Skeletal muscle tissue (tissue), 4 donors: ENCODE measurements around the gene KYAT1. TPM values are rescaled to one million over a fixed set of nuclear protein-coding genes. Genes with fewer than 3 reads are reported as not detected.
"Not testable (repeated sequence)": the region's sequence is repeated elsewhere in the genome, so short reads cannot be mapped to it uniquely, and the experiment has no call there.

ENCODE experiments used
- H3K27ac ChIP-seq: one replicate; pipeline ENCODE4 v1.7.0; 2013; ENCODE audit warnings: mild to moderate bottlenecking, low read depth, low read length, inconsistent platforms
- H3K27me3 ChIP-seq, 3 donors: one replicate each; pipeline ENCODE4 v1.7.0; 2013; ENCODE audit warnings: low read length in 3 of 3; ENCODE audit not compliant: control insufficient read depth in 3 of 3, insufficient read depth in 3 of 3
- H3K36me3 ChIP-seq, 3 donors: one replicate each; pipeline ENCODE4 v1.7.0; 2013; ENCODE audit warnings: low read length in 3 of 3; ENCODE audit not compliant: control insufficient read depth in 3 of 3, insufficient read depth in 3 of 3
- H3K4me1 ChIP-seq, 3 donors: one replicate each; pipeline ENCODE4 v1.7.0; 2013; ENCODE audit warnings: low read length in 3 of 3, mild to moderate bottlenecking in 3 of 3; ENCODE audit not compliant: control insufficient read depth in 3 of 3, insufficient read depth in 3 of 3
- H3K4me3 ChIP-seq, 3 donors: one replicate each; pipeline ENCODE4 v1.7.0; 2013; ENCODE audit warnings: low read length in 3 of 3
- H3K9ac ChIP-seq, 3 donors: one replicate each; pipeline ENCODE4 v1.7.0; 2013; ENCODE audit warnings: low read length in 3 of 3, mild to moderate bottlenecking in 3 of 3, moderate library complexity in 2 of 3, low read depth in 1 of 3
- H3K9me3 ChIP-seq, 3 donors: one replicate each; pipeline ENCODE4 v1.7.0; 2013; ENCODE audit warnings: low read length in 3 of 3; ENCODE audit not compliant: control insufficient read depth in 3 of 3
- total RNA-seq: library from RNA; depleted of rRNA; stranded (reverse); fragments of >200 nt; gene quantifications from one replicate; pipeline ENCODE4 v1.2.3, GENCODE V29; 2014
- donor health status: Osteomylitis.

The KYAT1 gene
- total RNA-seq, 1 donor from 2014 or later = 2.1 TPM

- peaks cover 25 to 58% (median 47%) of the 10 kb centered on the region in 3 donors for H3K4me1 ChIP-seq
- peaks cover 18 to 25% (median 23%) of the 10 kb centered on the region in 3 donors for H3K36me3 ChIP-seq
- H3K27me3 ChIP-seq = no peaks in the 10 kb centered on the region
- H3K27ac ChIP-seq = no peak overlapping the region
- no peak overlapping the region for H3K4me3 ChIP-seq
- no peaks in the 10 kb centered on the region for H3K9me3 ChIP-seq
- H3K9ac ChIP-seq = no peak overlapping the region
These were observed 5.3 kb upstream of the KYAT1 start for GRCh38 chr9:128887049-128887448.

DNA sequence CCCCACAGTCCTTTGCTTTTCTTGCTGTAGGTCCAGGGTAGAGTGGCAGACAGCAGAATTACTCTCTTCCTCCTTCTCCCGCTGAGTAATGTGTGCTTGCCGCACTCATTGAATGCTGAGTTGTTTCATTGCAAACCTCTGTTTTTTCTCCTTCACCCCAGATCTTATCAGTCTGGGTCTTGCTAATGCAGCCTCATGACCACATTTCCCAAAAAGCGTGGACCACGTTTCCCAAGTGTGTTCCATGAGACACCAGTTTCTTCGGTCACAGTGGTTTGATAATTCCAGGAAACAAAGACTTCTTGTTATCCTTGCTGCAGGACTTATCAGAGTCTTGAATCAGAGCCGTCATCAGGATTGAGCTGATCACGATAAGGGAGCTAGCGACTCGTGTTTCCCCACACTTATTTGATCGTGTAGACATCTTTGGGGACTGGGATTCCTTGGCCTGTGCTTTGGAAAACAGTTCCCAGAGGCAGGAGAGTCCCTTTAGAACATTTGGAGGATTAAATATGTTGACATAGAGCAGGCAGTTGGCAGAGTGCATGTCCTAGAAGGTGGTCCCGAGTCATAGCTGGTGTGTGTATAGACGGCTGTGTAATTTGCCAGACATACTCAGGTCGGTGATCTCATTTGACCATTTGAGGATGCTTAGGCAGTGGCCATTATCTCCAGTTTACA lies 4.6 kb upstream of the KYAT1 start:
- H3K9me3 ChIP-seq = no peaks in the 10 kb centered on the region
- no peak overlapping the region for H3K27ac ChIP-seq
- H3K4me1 ChIP-seq = peaks cover 19 to 54% (median 40%) of the 10 kb centered on the region in 3 donors
- H3K27me3 ChIP-seq = no peaks in the 10 kb centered on the region
- H3K4me3 ChIP-seq = no peak overlapping the region
- peak overlapping the region in 1 of 3 donors; percentile 20 for H3K9ac ChIP-seq
- H3K36me3 ChIP-seq = peaks cover 18 to 20% (median 20%) of the 10 kb centered on the region in 3 donors

GRCh38 chr9:128885798-128886197 lies 4.0 kb upstream of the KYAT1 start:
- no peaks in the 10 kb centered on the region for H3K27me3 ChIP-seq
- peak overlapping the region in 1 of 3 donors; percentile 20 for H3K9ac ChIP-seq
- H3K4me3 ChIP-seq = no peak overlapping the region
- H3K36me3 ChIP-seq = peaks cover 18 to 20% (median 20%) of the 10 kb centered on the region in 3 donors
- H3K4me1 ChIP-seq = peaks cover 20 to 53% (median 40%) of the 10 kb centered on the region in 3 donors
- H3K27ac ChIP-seq = no peak overlapping the region
- no peaks in the 10 kb centered on the region for H3K9me3 ChIP-seq

- Histone ChIP-seq H3K9ac (peak overlapping the region in 1 of 3 donors; percentile 25), H3K36me3 (peaks cover 18 to 20% (median 20%) of the 10 kb centered on the region in 3 donors), H3K4me1 (peaks cover 23 to 57% (median 41%) of the 10 kb centered on the region in 3 donors)
These were observed 3.6 kb upstream of the KYAT1 start for GRCh38 chr9:128885376-128885775.

GRCh38 chr9:128884164-128884563 lies 2.4 kb upstream of the KYAT1 start:
- no peaks in the 10 kb centered on the region for H3K27me3 ChIP-seq
- H3K4me1 ChIP-seq = peaks cover 29 to 66% (median 46%) of the 10 kb centered on the region in 3 donors
- H3K4me3 ChIP-seq = peak overlapping the region in 2 of 3 donors; percentile 7 to 45
- peak overlapping the region in 2 of 3 donors; percentile 8 to 15 for H3K9ac ChIP-seq
- H3K9me3 ChIP-seq = no peaks in the 10 kb centered on the region
- H3K27ac ChIP-seq = no peak overlapping the region
- peaks cover 17 to 20% (median 18%) of the 10 kb centered on the region in 3 donors for H3K36me3 ChIP-seq

More at GRCh38 chr9:128885376-128885775, 3.6 kb upstream of the KYAT1 start:
- Histone ChIP-seq H3K9me3 (no peaks in the 10 kb centered on the region), H3K27ac (no peak overlapping the region), H3K27me3 (no peaks in the 10 kb centered on the region), H3K4me3 (no peak overlapping the region)

GRCh38 chr9:128882677-128883603 lies 1.2 kb upstream of the KYAT1 start:
- Histone ChIP-seq H3K4me1 (peaks cover 33 to 60% (median 42%) of the 10 kb centered on the region in 3 donors), H3K4me3 (peak overlapping the region; percentile 80 to 97 (median 95)), H3K9me3 (no peaks in the 10 kb centered on the region), H3K27me3 (no peaks in the 10 kb centered on the region), H3K9ac (peak overlapping the region; percentile 79 to 95 (median 93)), H3K27ac (peak overlapping the region; percentile 93), H3K36me3 (peaks cover 9 to 12% (median 10%) of the 10 kb centered on the region in 3 donors)

GRCh38 chr9:128877852-128878251 lies 3.9 kb downstream of the KYAT1 start:
- Histone ChIP-seq H3K4me3 (no peak overlapping the region), H3K4me1 (peaks cover 18 to 31% (median 19%) of the 10 kb centered on the region in 3 donors), H3K27me3 (no peaks in the 10 kb centered on the region), H3K27ac (no peak overlapping the region), H3K9ac (no peak overlapping the region), H3K9me3 (no peaks in the 10 kb centered on the region), H3K36me3 (no peaks in the 10 kb centered on the region)

GRCh38 chr9:128870941-128871265 lies 10.8 kb downstream of the KYAT1 start:
- not testable (repeated sequence) for H3K27ac ChIP-seq, H3K4me3 ChIP-seq, H3K9ac ChIP-seq, H3K4me1 ChIP-seq, H3K36me3 ChIP-seq, H3K27me3 ChIP-seq, H3K9me3 ChIP-seq

DNA sequence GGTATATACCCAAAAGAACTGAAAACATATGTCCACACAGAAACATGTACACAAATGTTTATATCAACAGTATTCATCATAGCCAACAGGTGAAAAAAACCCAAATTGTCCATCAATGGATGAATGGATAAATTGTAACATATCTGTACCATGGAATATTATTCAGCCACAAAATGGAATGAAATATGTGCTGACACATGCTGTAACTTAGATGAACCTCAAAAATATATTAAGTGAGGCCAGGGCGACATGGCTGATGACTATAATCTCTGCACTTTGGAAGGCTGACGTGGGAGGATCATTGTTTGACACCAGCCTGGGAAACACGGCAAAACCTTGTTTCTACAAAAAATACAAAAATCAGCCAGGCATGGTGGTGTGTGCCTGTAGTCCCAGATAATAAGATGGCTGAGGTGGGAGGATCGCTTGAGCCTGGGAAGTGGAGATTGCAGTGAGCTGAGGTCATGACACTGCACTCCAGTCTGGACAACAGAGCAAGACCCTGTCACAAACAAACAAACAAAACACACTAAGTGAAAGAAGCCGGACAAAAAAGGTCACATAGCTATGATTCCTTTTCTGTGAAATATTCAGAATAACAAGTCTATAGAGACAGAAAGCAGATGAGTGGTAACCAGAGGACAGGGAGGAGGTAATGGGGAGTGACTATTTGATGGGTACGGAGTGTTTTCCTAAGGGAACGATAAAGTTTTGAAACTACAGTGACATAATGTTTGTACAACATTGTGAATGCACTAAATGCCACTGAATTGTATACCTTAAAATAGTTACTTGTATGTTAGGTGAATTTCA lies 11.4 kb downstream of the KYAT1 start:
- no peak overlapping the region for H3K27ac ChIP-seq
- no peaks in the 10 kb centered on the region for H3K9me3 ChIP-seq
- no peak overlapping the region for H3K4me3 ChIP-seq
- H3K4me1 ChIP-seq = no peaks in the 10 kb centered on the region
- peaks cover 0 to 5% (median 2%) of the 10 kb centered on the region in 3 donors for H3K36me3 ChIP-seq
- H3K27me3 ChIP-seq = no peaks in the 10 kb centered on the region
- H3K9ac ChIP-seq = no peak overlapping the region
